ENCODE data around the gene HYCC1.

DNA sequence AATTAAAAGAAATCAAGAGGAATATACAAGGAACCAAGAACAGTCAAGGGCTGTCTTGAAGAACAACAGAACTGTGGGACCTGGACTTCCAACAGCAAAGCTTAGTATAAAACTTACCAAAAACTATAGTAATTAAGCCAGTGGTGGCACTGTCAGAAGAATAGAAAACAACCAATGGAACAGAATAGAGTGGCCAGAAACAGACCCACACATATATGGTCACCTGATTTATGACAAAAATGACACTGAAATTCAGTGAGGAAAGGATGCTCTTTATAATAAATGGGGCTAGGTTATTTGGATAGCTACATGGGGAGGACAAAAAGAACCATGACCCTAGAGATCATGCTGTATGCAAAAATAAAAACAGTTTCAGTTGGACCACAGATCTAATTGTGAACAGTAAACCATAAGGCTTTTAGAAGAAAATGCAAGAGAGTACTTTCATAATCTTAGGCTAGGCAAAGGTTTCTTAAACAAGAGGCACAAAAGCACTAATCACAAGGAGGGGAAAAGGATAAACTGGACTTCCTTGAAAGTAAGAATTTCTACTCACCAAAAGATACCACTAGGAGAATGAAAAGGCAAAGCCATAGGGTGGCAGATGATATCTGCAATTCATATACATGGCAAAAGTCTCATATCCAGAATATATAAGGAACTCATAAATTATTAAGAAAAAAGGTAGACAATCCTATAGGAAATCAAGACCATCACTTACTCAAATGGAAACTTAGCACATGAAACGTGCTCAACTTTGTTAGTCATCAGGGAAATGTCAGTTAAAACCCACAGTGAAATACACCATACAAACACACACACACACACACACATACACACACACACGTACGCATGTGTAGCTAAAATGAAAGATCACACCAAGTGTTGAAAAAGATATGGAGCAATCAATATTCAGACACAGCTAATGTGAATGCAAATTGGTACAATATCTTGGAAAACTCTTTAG is 20.8 kb downstream of the HYCC1 start:
- TF ChIP-seq ELF4 (CRISPR knock-in tag; IDR thresholded peaks at IDR 0.05; ENCODE audit: low read depth) (no peak), SMAD4 (CRISPR knock-in tag; IDR thresholded peaks at IDR 0.05) (no peak), GABPB1 (CRISPR knock-in tag; IDR thresholded peaks at IDR 0.05) (no peak)
- TF ChIP-seq, protein P1, sequence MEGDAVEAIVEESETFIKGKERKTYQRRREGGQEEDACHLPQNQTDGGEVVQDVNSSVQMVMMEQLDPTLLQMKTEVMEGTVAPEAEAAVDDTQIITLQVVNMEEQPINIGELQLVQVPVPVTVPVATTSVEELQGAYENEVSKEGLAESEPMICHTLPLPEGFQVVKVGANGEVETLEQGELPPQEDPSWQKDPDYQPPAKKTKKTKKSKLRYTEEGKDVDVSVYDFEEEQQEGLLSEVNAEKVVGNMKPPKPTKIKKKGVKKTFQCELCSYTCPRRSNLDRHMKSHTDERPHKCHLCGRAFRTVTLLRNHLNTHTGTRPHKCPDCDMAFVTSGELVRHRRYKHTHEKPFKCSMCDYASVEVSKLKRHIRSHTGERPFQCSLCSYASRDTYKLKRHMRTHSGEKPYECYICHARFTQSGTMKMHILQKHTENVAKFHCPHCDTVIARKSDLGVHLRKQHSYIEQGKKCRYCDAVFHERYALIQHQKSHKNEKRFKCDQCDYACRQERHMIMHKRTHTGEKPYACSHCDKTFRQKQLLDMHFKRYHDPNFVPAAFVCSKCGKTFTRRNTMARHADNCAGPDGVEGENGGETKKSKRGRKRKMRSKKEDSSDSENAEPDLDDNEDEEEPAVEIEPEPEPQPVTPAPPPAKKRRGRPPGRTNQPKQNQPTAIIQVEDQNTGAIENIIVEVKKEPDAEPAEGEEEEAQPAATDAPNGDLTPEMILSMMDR (IDR thresholded peaks at IDR 0.05): no peak
- TF ChIP-seq, protein P2, sequence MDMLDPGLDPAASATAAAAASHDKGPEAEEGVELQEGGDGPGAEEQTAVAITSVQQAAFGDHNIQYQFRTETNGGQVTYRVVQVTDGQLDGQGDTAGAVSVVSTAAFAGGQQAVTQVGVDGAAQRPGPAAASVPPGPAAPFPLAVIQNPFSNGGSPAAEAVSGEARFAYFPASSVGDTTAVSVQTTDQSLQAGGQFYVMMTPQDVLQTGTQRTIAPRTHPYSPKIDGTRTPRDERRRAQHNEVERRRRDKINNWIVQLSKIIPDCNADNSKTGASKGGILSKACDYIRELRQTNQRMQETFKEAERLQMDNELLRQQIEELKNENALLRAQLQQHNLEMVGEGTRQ (CRISPR knock-in tag; IDR thresholded peaks at IDR 0.05): no peak

Data from WTC11 (cell line).